GM12878 (cell line): ENCODE results near the gene CACNA1I. TPM values are rescaled to one million over a fixed set of nuclear protein-coding genes. Genes with fewer than 3 reads are reported as not detected.

ENCODE experiments used
- ATAC-seq: fragments of 200-7000 bp; cut with Tn5 transposase; 3 replicates; pipeline ENCODE4 v1.9.1; 2020; ENCODE audit warnings: mild to moderate bottlenecking, moderate library complexity
- BruUV-seq: library from RNA; stranded (reverse); fragments of 400-500 nt; replicated peaks from 2 replicates; lab custom pipeline; 2021; lab: Mats Ljungman, UMichigan
- CTCF ChIA-PET: fragments of 300-600 bp; sonication (Branson Sonifier 250); formaldehyde crosslinking; extraction: SDS; loops from one replicate; lab custom pipeline; 2021; ENCODE audit warnings: inconsistent platforms; lab: Yijun Ruan, JAX
- POLR2A ChIA-PET: fragments of 350-600 bp; formaldehyde crosslinking; extraction: SDS; loops from one replicate; lab custom pipeline; 2021; ENCODE audit warnings: inconsistent platforms; lab: Charles Lee
- RAD21 ChIA-PET: fragments of 300-600 bp; sonication (Branson Sonifier 250); formaldehyde crosslinking; loops from one replicate; lab custom pipeline; 2023; ENCODE audit warnings: antibody characterized with exemption; ENCODE audit not compliant: unreplicated experiment; lab: Charles Lee
- SMC1A ChIA-PET: fragments of 300-600 bp; sonication (Branson Sonifier 250); formaldehyde crosslinking; loops from one replicate; lab custom pipeline; 2023; ENCODE audit not compliant: unreplicated experiment, uncharacterized antibody; lab: Charles Lee
- DNase-seq: peaks from one replicate; pipeline ENCODE4 v3.0.0-alpha.2; 2011; ENCODE audit warnings: low read depth, low spot score
- FAIRE-seq: peaks from 3 replicates; lab custom pipeline; 2011; peaks lifted over from hg19 to GRCh38; lab: Jason Lieb, UNC
- H2AFZ ChIP-seq: 2 replicates; pipeline ENCODE4 v1.6.0; 2011; ENCODE audit warnings: low read depth, low read length, control low read depth; ENCODE audit not compliant: control insufficient read depth
- H3K27ac ChIP-seq: 2 replicates; pipeline ENCODE4 v1.5.1; 2011; ENCODE audit warnings: control low read depth; ENCODE audit not compliant: control insufficient read depth, insufficient read depth
- H3K27me3 ChIP-seq, 2 experiments: replicated peaks in 1 of 2; 2 replicates each; pipeline versions ENCODE4 v1.6.0 to v1.6.1; 2011; ENCODE audit warnings: low read length in 1 of 2; ENCODE audit not compliant: control insufficient read depth in 2 of 2, insufficient read depth in 2 of 2
- H3K36me3 ChIP-seq, 2 experiments: 2 replicates each; pipeline ENCODE4 v1.5.1; 2011; ENCODE audit warnings: low read length in 1 of 2; ENCODE audit not compliant: control insufficient read depth in 2 of 2, insufficient read depth in 2 of 2
- H3K4me1 ChIP-seq: 2 replicates; pipeline ENCODE4 v1.6.1; 2011; ENCODE audit warnings: mild to moderate bottlenecking, low read length, moderate library complexity, mixed read lengths; ENCODE audit not compliant: control insufficient read depth, insufficient read depth
- H3K4me2 ChIP-seq: 2 replicates; pipeline ENCODE4 v1.6.0; 2011; ENCODE audit warnings: control low read depth; ENCODE audit not compliant: control insufficient read depth, insufficient read depth
- H3K4me3 ChIP-seq: fragments of 200-600 bp; sonication (generic); 2 replicates; pipeline ENCODE4 v1.5.1; 2016
- H3K79me2 ChIP-seq: 2 replicates; pipeline ENCODE4 v1.6.0; 2011; ENCODE audit warnings: low read length; ENCODE audit not compliant: control insufficient read depth, insufficient read depth
- H3K9ac ChIP-seq: 2 replicates; pipeline ENCODE4 v1.8.0; 2011; ENCODE audit warnings: low read length, control low read depth, mixed read lengths; ENCODE audit not compliant: control insufficient read depth, insufficient read depth
- H3K9me3 ChIP-seq: replicated peaks from 3 replicates; pipeline ENCODE4 v1.5.1; 2011; ENCODE audit warnings: mild to moderate bottlenecking, low read length; ENCODE audit not compliant: control insufficient read depth, insufficient read depth
- H4K20me1 ChIP-seq: 2 replicates; pipeline ENCODE4 v1.6.0; 2011; ENCODE audit not compliant: control insufficient read depth, insufficient read depth
- CHD2 ChIP-seq: IDR thresholded peaks from 2 replicates; pipeline ENCODE4 v1.6.1; 2011; ENCODE audit warnings: low read depth, low read length, improper control_type of control experiment, borderline replicate concordance
- E4F1 ChIP-seq: fragments of 450-650 bp; IDR thresholded peaks from 2 replicates; pipeline ENCODE4 v1.6.1; 2018; ENCODE audit warnings: borderline replicate concordance, mild to moderate bottlenecking; ENCODE audit not compliant: partially characterized antibody
- ELK1 ChIP-seq: IDR thresholded peaks from 2 replicates; pipeline ENCODE4 v1.6.1; 2012; ENCODE audit warnings: low read depth, low read length, improper control_type of control experiment
- EZH2 ChIP-seq: IDR thresholded peaks from 2 replicates; pipeline ENCODE4 v1.6.1; 2012; ENCODE audit warnings: low read depth, mild to moderate bottlenecking, control low read depth, inconsistent platforms, low read length, borderline replicate concordance; ENCODE audit not compliant: control insufficient read depth
- IRF3 ChIP-seq: fragments of 450-650 bp; IDR thresholded peaks from 2 replicates; pipeline ENCODE4 v1.6.1; 2014; ENCODE audit warnings: mild to moderate bottlenecking
- MAX ChIP-seq: IDR thresholded peaks from 2 replicates; pipeline ENCODE4 v1.6.1; 2012; ENCODE audit warnings: low read depth, low read length, improper control_type of control experiment
- PAX8 ChIP-seq: fragments of 450-650 bp; IDR thresholded peaks from 2 replicates; pipeline ENCODE4 v1.6.1; 2017; ENCODE audit warnings: mild to moderate bottlenecking, moderate library complexity
- RCOR1 ChIP-seq: conservative IDR thresholded peaks from 2 replicates; pipeline ENCODE4 v1.6.1; 2012; ENCODE audit warnings: low read depth, low read length, improper control_type of control experiment
- SMAD5 ChIP-seq: IDR thresholded peaks from 2 replicates; pipeline ENCODE4 v1.6.1; 2016; ENCODE audit warnings: antibody characterized with exemption, low read depth
- SPI1 ChIP-seq: IDR thresholded peaks from 2 replicates; pipeline ENCODE4 v1.6.1; 2011; ENCODE audit warnings: low read depth, mild to moderate bottlenecking, low read length, moderate library complexity, borderline replicate concordance; ENCODE audit not compliant: insufficient read depth
- SREBF2 ChIP-seq: IDR thresholded peaks from 2 replicates; pipeline ENCODE4 v1.6.1; 2012; ENCODE audit warnings: mild to moderate bottlenecking, low read length
- ZNF622 ChIP-seq: fragments of 450-650 bp; IDR thresholded peaks from 2 replicates; pipeline ENCODE4 v1.6.1; 2017; ENCODE audit warnings: mild to moderate bottlenecking, inconsistent platforms
- WGBS: methylation state at CpG from one replicate; pipeline ENCODE4 v1.1.6; 2016; ENCODE audit warnings: low lambda C conversion rate; ENCODE audit not compliant: insufficient replicate concordance, insufficient coverage; ENCODE audit errors: missing lambda C conversion rate; 5-methylcytosine and 5-hydroxymethylcytosine counted together
- in situ Hi-C: fragments of 300-500 bp; cut with MboI; formaldehyde crosslinking; loops from 9 replicates; pipeline ENCODE4 v1.14.3; 2018; ENCODE audit warnings: mixed read lengths
- intact Hi-C: fragments of 100-400 bp; cut with micrococcal nuclease; formaldehyde crosslinking; loops from one replicate; pipeline ENCODE4 v1.14.2; 2022; ENCODE audit not compliant: unreplicated experiment
- polyA plus RNA-seq, 11 experiments: library from polyadenylated mRNA; depleted of rRNA in 4 of 11; unstranded in 6 of 11; stranded (reverse) in 5 of 11; fragments of >200 nt; fragmentation: Nextera tagmentation in 4 of 11; fragmentation: Illumina TruSeq in 1 of 11; extraction: Ambion mirVana in 4 of 11; extraction: Trizol in 1 of 11; gene quantifications; 1 replicate in 1 of 11; 2 replicates in 10 of 11; pipeline versions ENCODE4 v1.2.1 to v1.2.3, GENCODE V29; 2011 to 2016; ENCODE audit warnings: inconsistent platforms in 2 of 11, missing spikeins in 2 of 11, low read depth in 1 of 11
- total RNA-seq, 4 experiments: library from RNA; depleted of rRNA in 3 of 4; stranded (reverse); fragments of >200 nt in 3 of 4; fragmentation: Illumina TruSeq in 1 of 4; extraction: Trizol in 1 of 4; gene quantifications; 2 replicates each; pipeline versions ENCODE4 v1.2.1 to v1.2.3, GENCODE V29; 2013 to 2021
- TF ChIP-seq, protein P1 (sequence below): IDR thresholded peaks from 2 replicates; pipeline ENCODE4 v1.6.1; 2011; ENCODE audit warnings: low read depth, low read length, improper control_type of control experiment, borderline replicate concordance

The CACNA1I gene
- total and polyA plus RNA-seq, 10 of the 15 experiments (the other 5 are each of a cell fraction or from before 2014, with no cell fraction given), result 0.01 to 0.03 TPM; not detected in 8

DNA sequence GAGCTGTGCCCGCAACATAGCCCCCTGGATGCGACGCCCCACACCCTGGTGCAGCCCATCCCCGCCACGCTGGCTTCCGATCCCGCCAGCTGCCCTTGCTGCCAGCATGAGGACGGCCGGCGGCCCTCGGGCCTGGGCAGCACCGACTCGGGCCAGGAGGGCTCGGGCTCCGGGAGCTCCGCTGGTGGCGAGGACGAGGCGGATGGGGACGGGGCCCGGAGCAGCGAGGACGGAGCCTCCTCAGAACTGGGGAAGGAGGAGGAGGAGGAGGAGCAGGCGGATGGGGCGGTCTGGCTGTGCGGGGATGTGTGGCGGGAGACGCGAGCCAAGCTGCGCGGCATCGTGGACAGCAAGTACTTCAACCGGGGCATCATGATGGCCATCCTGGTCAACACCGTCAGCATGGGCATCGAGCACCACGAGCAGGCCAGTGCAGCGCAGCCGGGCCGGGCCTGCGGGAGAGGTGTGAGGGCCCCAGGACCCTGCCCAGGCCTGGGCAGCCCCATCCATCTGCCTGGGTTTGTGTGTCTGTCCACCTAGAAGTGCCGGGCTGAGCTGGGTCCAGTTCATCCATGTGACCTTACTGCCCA lies 79.0 kb downstream of the CACNA1I start:
- FAIRE-seq, result no peak
- intact Hi-C loops, result no loop called here
- Histone ChIP-seq H3K9me3 (no peaks in the 10 kb centered on the region), H2AFZ (no peak overlapping the region), H4K20me1 (no peaks in the 10 kb centered on the region), H3K4me3 (no peak overlapping the region), H3K4me1 (no peaks in the 10 kb centered on the region), H3K4me2 (no peak overlapping the region), H3K36me3 (no peaks in the 10 kb centered on the region), H3K27ac (no peak overlapping the region), H3K79me2 (no peaks in the 10 kb centered on the region), H3K9ac (no peak overlapping the region), H3K27me3 (no peaks in the 10 kb centered on the region)
- ChIA-PET CTCF (interaction anchor here (0.6 to 1.2 kb wide), 2 partner anchors 117 to 375 kb away, joined by 3 to 4 read pairs; partner anchors contain the start of gene RPS19BP1), POLR2A (no interaction called here), RAD21 (no interaction called here), SMC1A (no interaction called here)
- BruUV-seq, result no TSS peak
- no peak for DNase-seq
- no peak for ATAC-seq
- no peak for TF ChIP-seq EZH2
- TF ChIP-seq RCOR1, result no peak
- no peak for TF ChIP-seq ELK1
- TF ChIP-seq SPI1, result no peak
- TF ChIP-seq E4F1, result no peak
- TF ChIP-seq, protein P1, sequence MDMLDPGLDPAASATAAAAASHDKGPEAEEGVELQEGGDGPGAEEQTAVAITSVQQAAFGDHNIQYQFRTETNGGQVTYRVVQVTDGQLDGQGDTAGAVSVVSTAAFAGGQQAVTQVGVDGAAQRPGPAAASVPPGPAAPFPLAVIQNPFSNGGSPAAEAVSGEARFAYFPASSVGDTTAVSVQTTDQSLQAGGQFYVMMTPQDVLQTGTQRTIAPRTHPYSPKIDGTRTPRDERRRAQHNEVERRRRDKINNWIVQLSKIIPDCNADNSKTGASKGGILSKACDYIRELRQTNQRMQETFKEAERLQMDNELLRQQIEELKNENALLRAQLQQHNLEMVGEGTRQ, result no peak
- no peak for TF ChIP-seq SREBF2
- no peak for TF ChIP-seq IRF3
- TF ChIP-seq CHD2, result no peak
- TF ChIP-seq MAX, result no peak
- no peak for TF ChIP-seq SMAD5
- TF ChIP-seq PAX8, result no peak
- no peak for TF ChIP-seq ZNF622
- in situ Hi-C loops, result no loop called here
- 57% methylated on average over 34 of the region's 41 CpGs for WGBS
